Transverse colon (tissue), 4 donors: ENCODE data around the gene NUMB.

Source experiments
- POLR2A ChIP-seq: fragments of 450-650 bp; IDR thresholded peaks from one replicate; pipeline ENCODE4 v1.6.1; 2016; ENCODE audit warnings: antibody characterized with exemption, mild to moderate bottlenecking, moderate library complexity
- POLR2AphosphoS5 ChIP-seq, 3 donors: sonication (generic); formaldehyde crosslinking; IDR thresholded peaks; one replicate each; pipeline ENCODE4 v1.6.1; 2016; ENCODE audit warnings: antibody characterized with exemption in 3 of 3
- TF ChIP-seq, protein P1 (sequence below), 5 experiments: fragments of 200-600 bp in 3 of 5; fragments of 450-650 bp in 2 of 5; sonication (generic) in 3 of 5; IDR thresholded peaks; 1 replicate in 2 of 5; 2 replicates in 3 of 5; pipeline ENCODE4 v1.5.1; 2016 to 2017; ENCODE audit warnings: antibody characterized with exemption in 5 of 5, inconsistent platforms in 3 of 5, mild to moderate bottlenecking in 2 of 5, moderate library complexity in 1 of 5

DNA sequence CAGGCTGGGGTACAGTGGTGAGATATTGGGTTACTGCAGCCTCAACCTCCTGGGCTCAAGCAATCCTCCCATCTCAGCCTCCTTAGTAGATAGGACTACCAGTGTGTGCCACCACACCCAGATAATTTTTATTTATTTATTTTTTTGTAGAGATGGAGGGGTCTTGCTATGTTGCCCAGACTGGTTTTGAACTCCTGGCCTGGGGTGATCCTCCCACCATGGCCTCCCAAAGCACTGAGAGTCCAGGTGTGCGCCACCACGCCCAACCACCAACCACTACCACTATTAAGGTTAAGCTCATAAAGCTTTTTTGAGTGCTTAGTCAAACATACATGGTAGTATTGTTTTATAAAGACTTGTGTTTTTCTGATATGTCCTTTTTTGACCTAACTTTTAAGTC lies 36.2 kb upstream of the NUMB start:
- TF ChIP-seq POLR2A: no peak
- TF ChIP-seq, protein P1, sequence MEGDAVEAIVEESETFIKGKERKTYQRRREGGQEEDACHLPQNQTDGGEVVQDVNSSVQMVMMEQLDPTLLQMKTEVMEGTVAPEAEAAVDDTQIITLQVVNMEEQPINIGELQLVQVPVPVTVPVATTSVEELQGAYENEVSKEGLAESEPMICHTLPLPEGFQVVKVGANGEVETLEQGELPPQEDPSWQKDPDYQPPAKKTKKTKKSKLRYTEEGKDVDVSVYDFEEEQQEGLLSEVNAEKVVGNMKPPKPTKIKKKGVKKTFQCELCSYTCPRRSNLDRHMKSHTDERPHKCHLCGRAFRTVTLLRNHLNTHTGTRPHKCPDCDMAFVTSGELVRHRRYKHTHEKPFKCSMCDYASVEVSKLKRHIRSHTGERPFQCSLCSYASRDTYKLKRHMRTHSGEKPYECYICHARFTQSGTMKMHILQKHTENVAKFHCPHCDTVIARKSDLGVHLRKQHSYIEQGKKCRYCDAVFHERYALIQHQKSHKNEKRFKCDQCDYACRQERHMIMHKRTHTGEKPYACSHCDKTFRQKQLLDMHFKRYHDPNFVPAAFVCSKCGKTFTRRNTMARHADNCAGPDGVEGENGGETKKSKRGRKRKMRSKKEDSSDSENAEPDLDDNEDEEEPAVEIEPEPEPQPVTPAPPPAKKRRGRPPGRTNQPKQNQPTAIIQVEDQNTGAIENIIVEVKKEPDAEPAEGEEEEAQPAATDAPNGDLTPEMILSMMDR (IDR thresholded peaks at IDR 0.05): no peak
- no peak for TF ChIP-seq POLR2AphosphoS5 (IDR thresholded peaks at IDR 0.05)
